H1 (cell line): ENCODE data around the gene ALOX5. TPM values are rescaled to one million over a fixed set of nuclear protein-coding genes. Genes with fewer than 3 reads are reported as not detected.

Source experiments
- BACH1 ChIP-seq: IDR thresholded peaks from 2 replicates; pipeline ENCODE4 v1.6.1; 2012; ENCODE audit warnings: low read length, improper control_type of control experiment
- BCL11A ChIP-seq, 2 experiments: IDR thresholded peaks; one replicate each; pipeline ENCODE4 v1.6.1; 2011; ENCODE audit warnings: low read depth in 2 of 2, low read length in 2 of 2, mild to moderate bottlenecking in 2 of 2
- BRCA1 ChIP-seq: IDR thresholded peaks from 2 replicates; pipeline ENCODE4 v1.6.1; 2012; ENCODE audit warnings: low read depth, low read length, improper control_type of control experiment
- CBX5 ChIP-seq: fragments of 300-800, 300-1000 bp; sonication (generic); IDR thresholded peaks from 2 replicates; pipeline ENCODE4 v1.7.1; 2016; ENCODE audit warnings: antibody characterized with exemption, low read length, low read depth
- CHD1 ChIP-seq: IDR thresholded peaks from 2 replicates; pipeline ENCODE4 v1.6.1; 2012; ENCODE audit warnings: low read depth, low read length, improper control_type of control experiment
- EGR1 ChIP-seq: IDR thresholded peaks from 2 replicates; pipeline ENCODE4 v1.6.1; 2011; ENCODE audit warnings: low read depth, low read length, borderline replicate concordance
- NANOG ChIP-seq: IDR thresholded peaks from 2 replicates; pipeline ENCODE4 v1.6.1; 2011; ENCODE audit warnings: low read length, low read depth, mild to moderate bottlenecking, inconsistent platforms; ENCODE audit not compliant: insufficient read depth, poor library complexity, severe bottlenecking
- SRF ChIP-seq: IDR thresholded peaks from 2 replicates; pipeline ENCODE4 v1.6.1; 2011; ENCODE audit warnings: mild to moderate bottlenecking, low read depth, low read length, moderate library complexity
- ZNF274 ChIP-seq: IDR thresholded peaks from 2 replicates; pipeline ENCODE4 v1.7.0; 2012; ENCODE audit warnings: low read length, borderline replicate concordance; ENCODE audit errors: extremely low read depth
- polyA plus RNA-seq, 7 experiments: library from polyadenylated mRNA; depleted of rRNA in 3 of 7; stranded (reverse) in 5 of 7; unstranded in 2 of 7; fragments of >200 nt in 5 of 7; fragments of 200-250 nt in 2 of 7; gene quantifications; 1 replicate in 5 of 7; 2 replicates in 1 of 7; 4 replicates in 1 of 7; pipeline versions ENCODE4 v1.2.1 to v1.2.3, GENCODE V29; 2011 to 2013; ENCODE audit warnings: missing spikeins in 2 of 7, mixed read lengths in 2 of 7
- total RNA-seq: library from RNA; stranded (reverse); fragmentation: NEBNext Ultra II Directional; extraction: Animal tissue kit (Norgen Biotek cat#: 25700); gene quantifications from 2 replicates; pipeline ENCODE4 v1.2.1, GENCODE V29; 2021
- TF ChIP-seq, protein P1 (sequence below): fragments of 300-600 bp; sonication (generic); IDR thresholded peaks from 2 replicates; pipeline ENCODE4 v1.7.1; 2012; ENCODE audit warnings: low read length, moderate library complexity, mild to moderate bottlenecking, inconsistent platforms; ENCODE audit not compliant: insufficient replicate concordance

Gene ALOX5
- total and polyA plus RNA-seq, 2 of the 8 experiments (the other 6 are each of a cell fraction or from before 2014, with no cell fraction given): 1.6 to 3.8 TPM

DNA sequence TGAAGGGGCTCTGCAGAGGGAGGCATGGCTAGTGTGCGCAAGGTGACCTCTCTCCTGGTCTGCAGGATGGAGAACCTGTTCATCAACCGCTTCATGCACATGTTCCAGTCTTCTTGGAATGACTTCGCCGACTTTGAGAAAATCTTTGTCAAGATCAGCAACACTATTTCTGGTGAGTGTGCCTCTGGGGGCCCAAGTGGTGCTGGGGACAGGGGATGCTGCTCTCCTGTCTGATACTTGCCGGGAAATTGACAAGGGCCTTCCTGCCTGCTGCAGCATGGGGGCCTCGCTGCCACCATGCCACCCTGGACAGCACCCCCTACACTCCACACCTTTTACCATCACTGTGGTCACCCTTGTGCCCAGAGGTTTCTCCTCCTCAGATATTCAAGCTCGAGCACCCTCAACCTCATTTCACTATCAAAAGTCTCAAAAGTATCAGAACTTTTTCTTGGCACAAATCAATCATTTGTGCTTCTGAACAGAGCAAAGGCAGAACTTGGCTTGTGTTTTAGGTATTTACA, 50.0 kb downstream of the ALOX5 start (continued):
- TF ChIP-seq, protein P1, sequence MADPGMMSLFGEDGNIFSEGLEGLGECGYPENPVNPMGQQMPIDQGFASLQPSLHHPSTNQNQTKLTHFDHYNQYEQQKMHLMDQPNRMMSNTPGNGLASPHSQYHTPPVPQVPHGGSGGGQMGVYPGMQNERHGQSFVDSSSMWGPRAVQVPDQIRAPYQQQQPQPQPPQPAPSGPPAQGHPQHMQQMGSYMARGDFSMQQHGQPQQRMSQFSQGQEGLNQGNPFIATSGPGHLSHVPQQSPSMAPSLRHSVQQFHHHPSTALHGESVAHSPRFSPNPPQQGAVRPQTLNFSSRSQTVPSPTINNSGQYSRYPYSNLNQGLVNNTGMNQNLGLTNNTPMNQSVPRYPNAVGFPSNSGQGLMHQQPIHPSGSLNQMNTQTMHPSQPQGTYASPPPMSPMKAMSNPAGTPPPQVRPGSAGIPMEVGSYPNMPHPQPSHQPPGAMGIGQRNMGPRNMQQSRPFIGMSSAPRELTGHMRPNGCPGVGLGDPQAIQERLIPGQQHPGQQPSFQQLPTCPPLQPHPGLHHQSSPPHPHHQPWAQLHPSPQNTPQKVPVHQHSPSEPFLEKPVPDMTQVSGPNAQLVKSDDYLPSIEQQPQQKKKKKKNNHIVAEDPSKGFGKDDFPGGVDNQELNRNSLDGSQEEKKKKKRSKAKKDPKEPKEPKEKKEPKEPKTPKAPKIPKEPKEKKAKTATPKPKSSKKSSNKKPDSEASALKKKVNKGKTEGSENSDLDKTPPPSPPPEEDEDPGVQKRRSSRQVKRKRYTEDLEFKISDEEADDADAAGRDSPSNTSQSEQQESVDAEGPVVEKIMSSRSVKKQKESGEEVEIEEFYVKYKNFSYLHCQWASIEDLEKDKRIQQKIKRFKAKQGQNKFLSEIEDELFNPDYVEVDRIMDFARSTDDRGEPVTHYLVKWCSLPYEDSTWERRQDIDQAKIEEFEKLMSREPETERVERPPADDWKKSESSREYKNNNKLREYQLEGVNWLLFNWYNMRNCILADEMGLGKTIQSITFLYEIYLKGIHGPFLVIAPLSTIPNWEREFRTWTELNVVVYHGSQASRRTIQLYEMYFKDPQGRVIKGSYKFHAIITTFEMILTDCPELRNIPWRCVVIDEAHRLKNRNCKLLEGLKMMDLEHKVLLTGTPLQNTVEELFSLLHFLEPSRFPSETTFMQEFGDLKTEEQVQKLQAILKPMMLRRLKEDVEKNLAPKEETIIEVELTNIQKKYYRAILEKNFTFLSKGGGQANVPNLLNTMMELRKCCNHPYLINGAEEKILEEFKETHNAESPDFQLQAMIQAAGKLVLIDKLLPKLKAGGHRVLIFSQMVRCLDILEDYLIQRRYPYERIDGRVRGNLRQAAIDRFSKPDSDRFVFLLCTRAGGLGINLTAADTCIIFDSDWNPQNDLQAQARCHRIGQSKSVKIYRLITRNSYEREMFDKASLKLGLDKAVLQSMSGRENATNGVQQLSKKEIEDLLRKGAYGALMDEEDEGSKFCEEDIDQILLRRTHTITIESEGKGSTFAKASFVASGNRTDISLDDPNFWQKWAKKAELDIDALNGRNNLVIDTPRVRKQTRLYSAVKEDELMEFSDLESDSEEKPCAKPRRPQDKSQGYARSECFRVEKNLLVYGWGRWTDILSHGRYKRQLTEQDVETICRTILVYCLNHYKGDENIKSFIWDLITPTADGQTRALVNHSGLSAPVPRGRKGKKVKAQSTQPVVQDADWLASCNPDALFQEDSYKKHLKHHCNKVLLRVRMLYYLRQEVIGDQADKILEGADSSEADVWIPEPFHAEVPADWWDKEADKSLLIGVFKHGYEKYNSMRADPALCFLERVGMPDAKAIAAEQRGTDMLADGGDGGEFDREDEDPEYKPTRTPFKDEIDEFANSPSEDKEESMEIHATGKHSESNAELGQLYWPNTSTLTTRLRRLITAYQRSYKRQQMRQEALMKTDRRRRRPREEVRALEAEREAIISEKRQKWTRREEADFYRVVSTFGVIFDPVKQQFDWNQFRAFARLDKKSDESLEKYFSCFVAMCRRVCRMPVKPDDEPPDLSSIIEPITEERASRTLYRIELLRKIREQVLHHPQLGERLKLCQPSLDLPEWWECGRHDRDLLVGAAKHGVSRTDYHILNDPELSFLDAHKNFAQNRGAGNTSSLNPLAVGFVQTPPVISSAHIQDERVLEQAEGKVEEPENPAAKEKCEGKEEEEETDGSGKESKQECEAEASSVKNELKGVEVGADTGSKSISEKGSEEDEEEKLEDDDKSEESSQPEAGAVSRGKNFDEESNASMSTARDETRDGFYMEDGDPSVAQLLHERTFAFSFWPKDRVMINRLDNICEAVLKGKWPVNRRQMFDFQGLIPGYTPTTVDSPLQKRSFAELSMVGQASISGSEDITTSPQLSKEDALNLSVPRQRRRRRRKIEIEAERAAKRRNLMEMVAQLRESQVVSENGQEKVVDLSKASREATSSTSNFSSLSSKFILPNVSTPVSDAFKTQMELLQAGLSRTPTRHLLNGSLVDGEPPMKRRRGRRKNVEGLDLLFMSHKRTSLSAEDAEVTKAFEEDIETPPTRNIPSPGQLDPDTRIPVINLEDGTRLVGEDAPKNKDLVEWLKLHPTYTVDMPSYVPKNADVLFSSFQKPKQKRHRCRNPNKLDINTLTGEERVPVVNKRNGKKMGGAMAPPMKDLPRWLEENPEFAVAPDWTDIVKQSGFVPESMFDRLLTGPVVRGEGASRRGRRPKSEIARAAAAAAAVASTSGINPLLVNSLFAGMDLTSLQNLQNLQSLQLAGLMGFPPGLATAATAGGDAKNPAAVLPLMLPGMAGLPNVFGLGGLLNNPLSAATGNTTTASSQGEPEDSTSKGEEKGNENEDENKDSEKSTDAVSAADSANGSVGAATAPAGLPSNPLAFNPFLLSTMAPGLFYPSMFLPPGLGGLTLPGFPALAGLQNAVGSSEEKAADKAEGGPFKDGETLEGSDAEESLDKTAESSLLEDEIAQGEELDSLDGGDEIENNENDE: no peak
- TF ChIP-seq BCL11A (IDR thresholded peaks at IDR 0.05; ENCODE audit: low read depth in 2 of 2, low read length in 2 of 2) (no peak), EGR1 (no peak), CBX5 (no peak), SRF (no peak), BACH1 (no peak), NANOG (no peak), BRCA1 (no peak), ZNF274 (no peak), CHD1 (no peak)
- TF ChIP-seq, all 59 proteins: peak for 0
